ENCODE measurements around the gene LRRC27.

DNA sequence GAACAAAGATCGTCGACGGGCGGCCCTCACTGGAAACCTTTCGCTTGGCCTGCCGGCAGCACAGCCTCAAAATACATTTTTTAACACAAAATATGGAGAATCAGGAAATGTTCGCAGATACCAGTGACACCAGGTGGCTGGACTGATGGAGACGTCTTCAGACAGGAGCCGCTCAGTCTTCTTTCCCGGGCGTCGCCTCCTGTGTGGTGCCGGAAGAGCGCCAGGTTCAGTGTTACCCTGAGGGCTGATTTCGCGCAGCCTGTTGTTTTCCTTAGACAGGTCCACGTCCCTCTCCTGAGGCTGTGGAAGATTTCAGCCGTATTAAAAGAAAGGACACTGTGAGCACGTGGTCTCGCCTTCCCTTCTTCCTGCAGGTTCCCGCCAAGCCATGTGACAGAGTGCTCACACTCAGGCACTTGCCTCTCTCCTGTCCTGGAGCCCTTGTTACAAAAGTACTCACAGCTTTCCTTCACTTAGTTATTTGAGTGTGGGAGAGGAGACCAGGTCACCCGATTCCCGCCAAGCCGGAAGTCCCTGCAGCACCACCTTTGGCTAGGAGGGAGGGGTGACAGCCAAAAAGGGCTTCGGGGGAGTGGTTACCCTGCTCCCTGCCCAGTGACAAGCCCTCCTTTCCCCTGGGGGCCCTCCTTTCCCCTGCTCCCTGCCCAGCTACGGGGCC, 43.3 kb downstream of the LRRC27 start:
- TF ChIP-seq, protein P1, sequence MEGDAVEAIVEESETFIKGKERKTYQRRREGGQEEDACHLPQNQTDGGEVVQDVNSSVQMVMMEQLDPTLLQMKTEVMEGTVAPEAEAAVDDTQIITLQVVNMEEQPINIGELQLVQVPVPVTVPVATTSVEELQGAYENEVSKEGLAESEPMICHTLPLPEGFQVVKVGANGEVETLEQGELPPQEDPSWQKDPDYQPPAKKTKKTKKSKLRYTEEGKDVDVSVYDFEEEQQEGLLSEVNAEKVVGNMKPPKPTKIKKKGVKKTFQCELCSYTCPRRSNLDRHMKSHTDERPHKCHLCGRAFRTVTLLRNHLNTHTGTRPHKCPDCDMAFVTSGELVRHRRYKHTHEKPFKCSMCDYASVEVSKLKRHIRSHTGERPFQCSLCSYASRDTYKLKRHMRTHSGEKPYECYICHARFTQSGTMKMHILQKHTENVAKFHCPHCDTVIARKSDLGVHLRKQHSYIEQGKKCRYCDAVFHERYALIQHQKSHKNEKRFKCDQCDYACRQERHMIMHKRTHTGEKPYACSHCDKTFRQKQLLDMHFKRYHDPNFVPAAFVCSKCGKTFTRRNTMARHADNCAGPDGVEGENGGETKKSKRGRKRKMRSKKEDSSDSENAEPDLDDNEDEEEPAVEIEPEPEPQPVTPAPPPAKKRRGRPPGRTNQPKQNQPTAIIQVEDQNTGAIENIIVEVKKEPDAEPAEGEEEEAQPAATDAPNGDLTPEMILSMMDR (IDR thresholded peaks at IDR 0.05), result no peak
- TF ChIP-seq POLR2AphosphoS5 (IDR thresholded peaks at IDR 0.05) (no peak), POLR2A (IDR thresholded peaks at IDR 0.05) (no peak), EP300 (IDR thresholded peaks at IDR 0.05; ENCODE audit: low read depth) (no peak)

All from transverse colon (tissue), 4 donors.